K562 (cell line): ENCODE data around the gene KMO. TPM values are rescaled to one million over a fixed set of nuclear protein-coding genes. Genes with fewer than 3 reads are reported as not detected.

Experiments
- ATAC-seq: fragments of 200-7000 bp; cut with Tn5 transposase; 3 replicates; pipeline ENCODE4 v1.9.1; 2020; ENCODE audit warnings: moderate library complexity
- BruUV-seq: library from RNA; stranded (reverse); fragments of 400-500 nt; replicated peaks from 2 replicates; lab custom pipeline; 2021; lab: Mats Ljungman, UMichigan
- CTCF ChIA-PET: fragments of 300-600 bp; formaldehyde crosslinking; extraction: SDS; loops from one replicate; lab custom pipeline; 2021; ENCODE audit warnings: low intra/inter-chr PET ratio; lab: Yijun Ruan, JAX
- POLR2A ChIA-PET: fragments of 300-600, 350-650 bp; sonication (Branson Sonifier 250); formaldehyde crosslinking; extraction: SDS; loops from one replicate; lab custom pipeline; 2021; ENCODE audit warnings: antibody characterized with exemption, inconsistent platforms; lab: Yijun Ruan, JAX
- DNase-seq, 4 experiments: peaks; one replicate each; pipeline versions ENCODE4 v3.0.0 to v3.0.0-alpha.2; 2011 to 2018; ENCODE audit warnings: low spot score in 3 of 4, mixed read lengths in 3 of 4; ENCODE audit errors: extremely low read depth in 1 of 4
- FAIRE-seq: peaks from 2 replicates; lab custom pipeline; 2011; peaks lifted over from hg19 to GRCh38; lab: Jason Lieb, UNC
- H2AFZ ChIP-seq: 2 replicates; pipeline ENCODE4 v1.6.0; 2011; ENCODE audit warnings: low read depth, low read length, control low read depth, inconsistent platforms
- H3K27ac ChIP-seq: fragments of 200-600 bp; 3 replicates; pipeline ENCODE4 v1.8.0; 2011; ENCODE audit warnings: low read depth, mild to moderate bottlenecking, control low read depth, inconsistent platforms, low read length, moderate library complexity, mixed read lengths; ENCODE audit errors: extremely low read depth
- H3K27me3 ChIP-seq, 2 experiments: fragments of 300-600 bp in 1 of 2; 2 replicates in 1 of 2; 3 replicates in 1 of 2; pipeline versions ENCODE4 v1.6.0 to v1.8.0; 2011; ENCODE audit warnings: inconsistent platforms in 2 of 2, low read length in 2 of 2, mild to moderate bottlenecking in 1 of 2, mixed read lengths in 1 of 2, moderate library complexity in 1 of 2; ENCODE audit not compliant: control insufficient read depth in 2 of 2, insufficient read depth in 2 of 2
- H3K36me3 ChIP-seq: fragments of 300-600 bp; 3 replicates; pipeline ENCODE4 v1.8.0; 2011; ENCODE audit warnings: mild to moderate bottlenecking, low read length, inconsistent platforms; ENCODE audit not compliant: control insufficient read depth, insufficient read depth
- H3K4me1 ChIP-seq, 2 experiments: fragments of 200-600 bp in 1 of 2; replicated peaks in 1 of 2; 2 replicates in 1 of 2; 3 replicates in 1 of 2; pipeline versions ENCODE4 v1.5.1 to v1.8.0; 2011; ENCODE audit warnings: inconsistent platforms in 2 of 2, low read length in 2 of 2, mild to moderate bottlenecking in 1 of 2, mixed read lengths in 1 of 2, moderate library complexity in 1 of 2; ENCODE audit not compliant: control insufficient read depth in 2 of 2, insufficient read depth in 2 of 2
- H3K4me2 ChIP-seq: 2 replicates; pipeline ENCODE4 v1.6.1; 2011; ENCODE audit warnings: low read length, control low read depth, inconsistent platforms, mixed read lengths; ENCODE audit not compliant: insufficient read depth
- H3K4me3 ChIP-seq: fragments of 200-600 bp; sonication (generic), shearing (Covaris generic); 2 replicates; pipeline ENCODE4 v1.5.1; 2016; ENCODE audit warnings: control low read depth, inconsistent platforms
- H3K79me2 ChIP-seq: fragments of 200-600 bp; 3 replicates; pipeline ENCODE4 v1.8.0; 2011; ENCODE audit warnings: low read length, inconsistent platforms; ENCODE audit not compliant: control insufficient read depth, insufficient read depth
- H3K9ac ChIP-seq, 2 experiments: 2 replicates each; pipeline versions ENCODE4 v1.6.0 to v1.6.1; 2011; ENCODE audit warnings: low read depth in 2 of 2, low read length in 2 of 2, control low read depth in 1 of 2, inconsistent platforms in 1 of 2, mild to moderate bottlenecking in 1 of 2, mixed read lengths in 1 of 2; ENCODE audit not compliant: insufficient read depth in 1 of 2
- H3K9me1 ChIP-seq: one replicate; pipeline ENCODE4 v1.6.0; 2011; ENCODE audit warnings: inconsistent platforms, mild to moderate bottlenecking, low read length, moderate library complexity; ENCODE audit not compliant: control insufficient read depth, insufficient read depth
- H3K9me3 ChIP-seq: replicated peaks from 2 replicates; pipeline ENCODE4 v1.5.1; 2011; ENCODE audit warnings: low read depth, low read length, inconsistent platforms; ENCODE audit not compliant: control insufficient read depth, insufficient read depth
- H4K20me1 ChIP-seq: replicated peaks from 2 replicates; pipeline ENCODE4 v1.6.1; 2011; ENCODE audit warnings: low read length, inconsistent platforms, mixed read lengths; ENCODE audit not compliant: control insufficient read depth, insufficient read depth
- ATF3 ChIP-seq, 2 experiments: fragments of 450-650 bp in 1 of 2; sonication (generic) in 1 of 2; formaldehyde crosslinking in 1 of 2; IDR thresholded peaks in 1 of 2; conservative IDR thresholded peaks in 1 of 2; 2 replicates each; pipeline versions ENCODE4 v1.6.1 to v1.8.1; 2016 to 2023; ENCODE audit warnings: mild to moderate bottlenecking in 2 of 2, moderate library complexity in 2 of 2, inconsistent platforms in 1 of 2, missing genetic modification reagents in 1 of 2
- CBX5 ChIP-seq: IDR thresholded peaks from 2 replicates; pipeline ENCODE4 v1.6.1; 2014; ENCODE audit warnings: low read depth, borderline replicate concordance
- EP400 ChIP-seq: fragments of 450-650 bp; IDR thresholded peaks from 2 replicates; pipeline ENCODE4 v1.6.1; 2017; ENCODE audit warnings: antibody characterized with exemption, mild to moderate bottlenecking, moderate library complexity
- MYC ChIP-seq, 2 experiments: fragments of 250-450 bp in 1 of 2; sonication (Bioruptor Pico) in 1 of 2; IDR thresholded peaks; 2 replicates each; pipeline versions ENCODE4 v1.5.1 to v1.6.1; 2012 to 2021; ENCODE audit warnings: low read depth in 2 of 2, borderline replicate concordance in 1 of 2, improper control_type of control experiment in 1 of 2, low read length in 1 of 2, mild to moderate bottlenecking in 1 of 2, moderate library complexity in 1 of 2
- NRF1 ChIP-seq, 2 experiments: fragments of 450-650 bp; IDR thresholded peaks in 1 of 2; conservative IDR thresholded peaks in 1 of 2; 2 replicates each; pipeline ENCODE4 v1.6.1; 2014; ENCODE audit warnings: mild to moderate bottlenecking in 2 of 2
- PHF20 ChIP-seq: fragments of 450-650 bp; IDR thresholded peaks from 2 replicates; pipeline ENCODE4 v1.6.1; 2018; ENCODE audit not compliant: partially characterized antibody
- ZBTB1 ChIP-seq: sonication (generic); formaldehyde crosslinking; IDR thresholded peaks from 2 replicates; pipeline ENCODE4 v1.8.1; 2023; ENCODE audit warnings: missing genetic modification reagents, low read depth, mild to moderate bottlenecking, borderline replicate concordance
- ZNF12 ChIP-seq: sonication (generic); formaldehyde crosslinking; IDR thresholded peaks from 2 replicates; pipeline ENCODE4 v1.4.0; 2020; ENCODE audit warnings: mild to moderate bottlenecking, missing genetic modification reagents
- ZNF263 ChIP-seq: sonication (generic); formaldehyde crosslinking; IDR thresholded peaks from 2 replicates; pipeline ENCODE4 v1.8.0; 2022; ENCODE audit warnings: mild to moderate bottlenecking, missing genetic modification reagents, borderline replicate concordance
- ZNF395 ChIP-seq: fragments of 200-800 bp; sonication (Bioruptor generic); IDR thresholded peaks from 2 replicates; pipeline ENCODE4 v1.6.1; 2017; ENCODE audit warnings: missing genetic modification characterization, missing compliant biosample characterization
- ZNF644 ChIP-seq: fragments of 200-800 bp; sonication (Bioruptor generic); IDR thresholded peaks from 2 replicates; pipeline ENCODE4 v1.6.1; 2016; ENCODE audit warnings: low read depth, missing genetic modification characterization, missing compliant biosample characterization
- WGBS: fragments of 100-300 bp; shearing (Covaris generic); methylation state at CpG from one replicate; pipeline ENCODE4 v1.1.6; 2016; ENCODE audit warnings: low coverage, mixed read lengths; ENCODE audit not compliant: insufficient coverage; ENCODE audit errors: missing lambda C conversion rate; 5-methylcytosine and 5-hydroxymethylcytosine counted together
- in situ Hi-C: fragments of 300-500 bp; cut with MboI; formaldehyde crosslinking; loops from 4 replicates; pipeline ENCODE4 v1.15.0; 2018; ENCODE audit warnings: inconsistent platforms, mixed read lengths
- intact Hi-C: fragments of 100-400 bp; cut with micrococcal nuclease; formaldehyde crosslinking; loops from 2 replicates; pipeline ENCODE4 v1.14.2; 2022
- polyA plus RNA-seq, 8 experiments: library from polyadenylated mRNA; depleted of rRNA in 4 of 8; stranded (reverse) in 5 of 8; unstranded in 3 of 8; fragments of >200 nt; fragmentation: Nextera tagmentation in 2 of 8; fragmentation: Illumina TruSeq in 1 of 8; extraction: Ambion mirVana in 2 of 8; extraction: Trizol in 1 of 8; gene quantifications; 2 replicates each; pipeline versions ENCODE4 v1.2.1 to v1.2.3, GENCODE V29; 2011 to 2014; ENCODE audit warnings: inconsistent platforms in 1 of 8, missing spikeins in 1 of 8
- total RNA-seq, 7 experiments: library from RNA; depleted of rRNA in 6 of 7; stranded (reverse); fragments of >200 nt in 6 of 7; fragmentation: Illumina TruSeq in 2 of 7; extraction: Trizol in 2 of 7; gene quantifications; 2 replicates each; pipeline versions ENCODE4 v1.2.1 to v1.2.3, GENCODE V29; 2011 to 2021; ENCODE audit warnings: low replicate concordance in 1 of 7
- TF ChIP-seq, protein P1 (sequence below), 2 experiments: IDR thresholded peaks; 2 replicates each; pipeline ENCODE4 v1.6.1; 2011; ENCODE audit warnings: borderline replicate concordance in 1 of 2, control low read depth in 1 of 2, low read depth in 1 of 2, low read length in 1 of 2, mild to moderate bottlenecking in 1 of 2, mixed read lengths in 1 of 2, moderate library complexity in 1 of 2; ENCODE audit not compliant: insufficient read depth in 1 of 2, insufficient read length in 1 of 2, poor library complexity in 1 of 2, severe bottlenecking in 1 of 2; ENCODE audit errors: extremely low read depth in 1 of 2
- TF ChIP-seq, protein P2 (sequence below): fragments of 450-650 bp; formaldehyde crosslinking; IDR thresholded peaks from 2 replicates; pipeline ENCODE4 v1.4.0; 2020; ENCODE audit warnings: mild to moderate bottlenecking, moderate library complexity

The KMO gene
- total and polyA plus RNA-seq, 9 of the 15 experiments (the other 6 are each of a cell fraction or from before 2014, with no cell fraction given): 0.01 to 0.11 (median 0.01) TPM; not detected in 6

- no TSS peak for BruUV-seq
- Histone ChIP-seq H3K4me2 (peak within 1 kb of the TSS; percentile 98), H3K9ac (peak within 1 kb of the TSS; percentile 87 to 100), H3K9me1 (no peaks in the 10 kb centered on the region), H3K79me2 (peaks cover 48% of the 10 kb centered on the region), H2AFZ (peak within 1 kb of the TSS; percentile 95), H3K27ac (peak within 1 kb of the TSS; percentile 93), H3K4me3 (peak within 1 kb of the TSS; percentile 88), H3K36me3 (peaks cover 25% of the 10 kb centered on the region), H3K9me3 (peaks cover 22% of the 10 kb centered on the region), H3K4me1 (peaks cover 7 to 9% of the 10 kb centered on the region in 2 experiments), H3K27me3 (no peaks in the 10 kb centered on the region), H4K20me1 (0 out of 2 replicates have a peak, but pooled peaks cover 3% of the 10 kb centered on the region)
- CTCF ChIA-PET: interaction anchor here (0.6 kb wide), 1 partner anchor 162 kb away, joined by 3 read pairs; no protein-coding TSS in a partner anchor
- FAIRE-seq (no peak), DNase-seq (peak; percentile 97 to 99 (median 99)), ATAC-seq (peak; percentile 94)
- POLR2A ChIA-PET: interaction anchor here (0.9 to 1.4 kb wide), 5 partner anchors 11 to 318 kb away, joined by 3 to 4 read pairs (median 3); no protein-coding TSS in a partner anchor
- WGBS: 14% methylated on average over 23 of the region's 81 CpGs
- intact Hi-C loops (no loop called here), in situ Hi-C loops (no loop called here)
- TF ChIP-seq NRF1 (conservative IDR thresholded peaks at IDR 0.05 in 1 of 2, IDR thresholded peaks at IDR 0.05 in 1 of 2): peak in 1 of 2 experiments; percentile 56; a peak in 2 of 4 replicates
- peak; percentile 89; the same call in 1 of the 2 replicates for TF ChIP-seq ZBTB1 (CRISPR knock-in tag)
- TF ChIP-seq ZNF644 (tag): no peak; the same call in 1 of the 2 replicates
- TF ChIP-seq, protein P1, sequence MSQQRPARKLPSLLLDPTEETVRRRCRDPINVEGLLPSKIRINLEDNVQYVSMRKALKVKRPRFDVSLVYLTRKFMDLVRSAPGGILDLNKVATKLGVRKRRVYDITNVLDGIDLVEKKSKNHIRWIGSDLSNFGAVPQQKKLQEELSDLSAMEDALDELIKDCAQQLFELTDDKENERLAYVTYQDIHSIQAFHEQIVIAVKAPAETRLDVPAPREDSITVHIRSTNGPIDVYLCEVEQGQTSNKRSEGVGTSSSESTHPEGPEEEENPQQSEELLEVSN (IDR thresholded peaks at IDR 0.05; ENCODE audit: borderline replicate concordance in 1 of 2, extremely low read depth in 1 of 2, insufficient read depth in 1 of 2, insufficient read length in 1 of 2, low read depth in 1 of 2, low read length in 1 of 2, poor library complexity in 1 of 2, severe bottlenecking in 1 of 2): peak; percentile 70 to 85
- TF ChIP-seq PHF20: peak; percentile 61
- peak; percentile 38; the same call in 1 of the 2 replicates for TF ChIP-seq CBX5
- no peak; the same call in 1 of the 2 replicates for TF ChIP-seq ZNF263 (CRISPR knock-in tag)
- no peak for TF ChIP-seq ZNF395
- no peak for TF ChIP-seq ATF3 (IDR thresholded peaks at IDR 0.05)
- no peak for TF ChIP-seq ATF3 (CRISPR knock-in tag; conservative IDR thresholded peaks at IDR 0.05)
- TF ChIP-seq, protein P2, sequence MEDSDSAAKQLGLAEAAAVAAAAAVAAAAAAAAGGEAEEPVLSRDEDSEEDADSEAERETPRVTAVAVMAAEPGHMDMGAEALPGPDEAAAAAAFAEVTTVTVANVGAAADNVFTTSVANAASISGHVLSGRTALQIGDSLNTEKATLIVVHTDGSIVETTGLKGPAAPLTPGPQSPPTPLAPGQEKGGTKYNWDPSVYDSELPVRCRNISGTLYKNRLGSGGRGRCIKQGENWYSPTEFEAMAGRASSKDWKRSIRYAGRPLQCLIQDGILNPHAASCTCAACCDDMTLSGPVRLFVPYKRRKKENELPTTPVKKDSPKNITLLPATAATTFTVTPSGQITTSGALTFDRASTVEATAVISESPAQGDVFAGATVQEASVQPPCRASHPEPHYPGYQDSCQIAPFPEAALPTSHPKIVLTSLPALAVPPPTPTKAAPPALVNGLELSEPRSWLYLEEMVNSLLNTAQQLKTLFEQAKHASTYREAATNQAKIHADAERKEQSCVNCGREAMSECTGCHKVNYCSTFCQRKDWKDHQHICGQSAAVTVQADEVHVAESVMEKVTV (CRISPR knock-in tag): no peak
- 0 out of 2 replicates have a peak, but pooled peaks have one; percentile 16 for TF ChIP-seq EP400
- TF ChIP-seq ZNF12 (CRISPR knock-in tag): 0 out of 2 replicates have a peak, but pooled peaks have one; percentile 72
- peak; percentile 23 for TF ChIP-seq MYC (IDR thresholded peaks at IDR 0.05; ENCODE audit: low read depth, low read length)
- no peak for TF ChIP-seq MYC (CRISPR knock-in tag; IDR thresholded peaks at IDR 0.05; ENCODE audit: borderline replicate concordance, low read depth)
These were observed 108.1 kb downstream of the KMO start, which contains the start of the genes CHML and OPN3 for GRCh38 chr1:241640149-241640866. Gene CHML, minus strand, starts transcription at chr1:241640369. Its CDS starts 4,603 bp downstream, at chr1:241635766. Gene OPN3, minus strand, starts transcription at chr1:241640369. Its CDS starts 115 bp downstream, at chr1:241640254.
